Esophagus squamous epithelium (tissue), 5 donors: ENCODE measurements around the gene SPOCK1. TPM values are rescaled to one million over a fixed set of nuclear protein-coding genes. Genes with fewer than 3 reads are reported as not detected.

Experiments
- DNase-seq: peaks from one replicate; lab custom pipeline; 2025; lab: John Stamatoyannopoulos, UW
- H3K27ac ChIP-seq, 4 donors: fragments of 200-600 bp; sonication (generic); one replicate each; pipeline ENCODE4 v1.5.1; 2016 to 2019; ENCODE audit warnings: mild to moderate bottlenecking in 1 of 4
- H3K27me3 ChIP-seq, 4 donors: fragments of 200-600 bp; sonication (generic); 1 replicate in 3 of 4; 2 replicates in 1 of 4; pipeline versions ENCODE4 v1.5.1 to v1.6.0; 2017 to 2021; ENCODE audit warnings: antibody characterized with exemption in 1 of 4
- H3K36me3 ChIP-seq, 3 donors: fragments of 200-600 bp; sonication (generic); one replicate each; pipeline ENCODE4 v1.5.1; 2016 to 2019
- H3K4me1 ChIP-seq, 3 donors: fragments of 200-600 bp; sonication (generic); one replicate each; pipeline ENCODE4 v1.5.1; 2017 to 2019
- H3K4me3 ChIP-seq, 4 donors: fragments of 200-600 bp; sonication (generic); 1 replicate in 3 of 4; 2 replicates in 1 of 4; pipeline ENCODE4 v1.5.1; 2016 to 2019; ENCODE audit warnings: mild to moderate bottlenecking in 2 of 4, moderate library complexity in 1 of 4
- H3K9me3 ChIP-seq, 3 donors: fragments of 200-600 bp; sonication (generic); one replicate each; pipeline ENCODE4 v1.5.1; 2016 to 2019
- POLR2A ChIP-seq, 4 donors: fragments of 450-650 bp; IDR thresholded peaks; one replicate each; pipeline ENCODE4 v1.6.1; 2017; ENCODE audit warnings: antibody characterized with exemption in 4 of 4, mild to moderate bottlenecking in 4 of 4, moderate library complexity in 3 of 4
- WGBS, 2 donors: methylation state at CpG; one replicate each; pipeline ENCODE4 v1.1.5; 2018; 5-methylcytosine and 5-hydroxymethylcytosine counted together
- intact Hi-C: fragments of 100-400 bp; cut with DNase I; formaldehyde crosslinking; loops from one replicate; pipeline ENCODE4 v1.15.0; 2022
- total RNA-seq, 4 donors: library from RNA; depleted of rRNA; stranded (reverse); fragments of >200 nt; gene quantifications; one replicate each; pipeline ENCODE4 v1.1.0, GENCODE V29; 2016
- TF ChIP-seq, protein P1 (sequence below), 6 experiments: fragments of 450-650 bp in 4 of 6; fragments of 200-600 bp in 2 of 6; sonication (generic) in 2 of 6; IDR thresholded peaks; one replicate each; pipeline ENCODE4 v1.5.1; 2016 to 2019; ENCODE audit warnings: antibody characterized with exemption in 6 of 6, mild to moderate bottlenecking in 4 of 6, moderate library complexity in 4 of 6
- donor health status: DM: yes; HTN: yes; CAD: no.

Gene SPOCK1
- total RNA-seq, 4 donors from 2014 or later, result 0.99 to 21.9 (median 8.1) TPM

DNA sequence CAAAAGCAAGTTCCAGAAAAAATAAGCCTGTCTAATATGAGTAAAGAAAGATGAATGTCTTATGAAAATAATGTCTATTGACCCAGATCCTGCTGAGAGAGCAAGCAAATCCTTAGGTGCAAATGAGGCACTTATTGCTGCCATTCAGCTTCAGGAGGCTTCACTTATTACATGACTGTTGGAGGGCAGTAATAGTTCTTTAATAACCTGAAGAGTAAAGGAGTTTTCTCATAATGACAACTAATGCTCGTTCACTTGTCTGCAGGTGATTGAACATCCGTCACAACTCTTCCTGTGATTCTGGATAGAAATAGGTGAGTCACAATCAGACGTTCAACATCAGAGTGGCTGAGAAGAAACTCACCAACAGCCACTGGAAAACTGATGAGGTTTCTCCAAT, 58.3 kb downstream of the SPOCK1 start:
- DNase-seq, result no peak
- H3K27ac ChIP-seq, result no peak overlapping the region
- H3K36me3 ChIP-seq, result no peaks in the 10 kb centered on the region
- intact Hi-C loops, result no loop called here
- no peaks in the 10 kb centered on the region for H3K4me1 ChIP-seq
- TF ChIP-seq, protein P1, sequence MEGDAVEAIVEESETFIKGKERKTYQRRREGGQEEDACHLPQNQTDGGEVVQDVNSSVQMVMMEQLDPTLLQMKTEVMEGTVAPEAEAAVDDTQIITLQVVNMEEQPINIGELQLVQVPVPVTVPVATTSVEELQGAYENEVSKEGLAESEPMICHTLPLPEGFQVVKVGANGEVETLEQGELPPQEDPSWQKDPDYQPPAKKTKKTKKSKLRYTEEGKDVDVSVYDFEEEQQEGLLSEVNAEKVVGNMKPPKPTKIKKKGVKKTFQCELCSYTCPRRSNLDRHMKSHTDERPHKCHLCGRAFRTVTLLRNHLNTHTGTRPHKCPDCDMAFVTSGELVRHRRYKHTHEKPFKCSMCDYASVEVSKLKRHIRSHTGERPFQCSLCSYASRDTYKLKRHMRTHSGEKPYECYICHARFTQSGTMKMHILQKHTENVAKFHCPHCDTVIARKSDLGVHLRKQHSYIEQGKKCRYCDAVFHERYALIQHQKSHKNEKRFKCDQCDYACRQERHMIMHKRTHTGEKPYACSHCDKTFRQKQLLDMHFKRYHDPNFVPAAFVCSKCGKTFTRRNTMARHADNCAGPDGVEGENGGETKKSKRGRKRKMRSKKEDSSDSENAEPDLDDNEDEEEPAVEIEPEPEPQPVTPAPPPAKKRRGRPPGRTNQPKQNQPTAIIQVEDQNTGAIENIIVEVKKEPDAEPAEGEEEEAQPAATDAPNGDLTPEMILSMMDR (IDR thresholded peaks at IDR 0.05), result no peak
- no peak for TF ChIP-seq POLR2A (IDR thresholded peaks at IDR 0.05)
- no peaks in the 10 kb centered on the region for H3K27me3 ChIP-seq
- no peaks in the 10 kb centered on the region for H3K9me3 ChIP-seq
- 55 to 68% methylated on average over 3 of the region's 3 CpGs for WGBS, 2 donors
- no peak overlapping the region for H3K4me3 ChIP-seq

DNA sequence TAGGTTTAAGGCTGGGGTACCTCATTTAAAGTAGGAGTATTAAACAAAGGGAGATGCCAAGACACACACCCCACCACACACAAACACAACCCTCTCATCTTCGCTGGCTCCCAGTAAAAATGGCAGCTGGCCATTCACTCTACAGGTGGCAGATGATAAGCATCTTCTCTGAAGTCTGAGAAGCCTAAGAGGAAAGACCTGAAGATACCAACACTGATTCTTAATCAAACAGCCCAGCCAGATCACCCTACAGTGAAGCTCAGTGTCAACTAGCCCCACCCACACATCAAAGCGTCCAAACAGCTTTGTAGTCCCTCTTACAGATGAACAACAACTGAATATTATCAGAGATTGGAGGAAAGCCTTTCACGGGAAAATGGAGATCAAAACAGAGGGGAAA, 59.5 kb downstream of the SPOCK1 start:
- intact Hi-C loops, result no loop called here
- no peaks in the 10 kb centered on the region for H3K36me3 ChIP-seq
- no peak for TF ChIP-seq POLR2A (IDR thresholded peaks at IDR 0.05)
- TF ChIP-seq, protein P1 (IDR thresholded peaks at IDR 0.05), result no peak
- H3K27me3 ChIP-seq, result no peaks in the 10 kb centered on the region
- H3K27ac ChIP-seq, result no peak overlapping the region
- no peak overlapping the region for H3K4me3 ChIP-seq
- no peaks in the 10 kb centered on the region for H3K4me1 ChIP-seq
- no peak for DNase-seq
- H3K9me3 ChIP-seq, result no peaks in the 10 kb centered on the region
- 36 to 37% methylated on average over 3 of the region's 3 CpGs for WGBS, 2 donors

DNA sequence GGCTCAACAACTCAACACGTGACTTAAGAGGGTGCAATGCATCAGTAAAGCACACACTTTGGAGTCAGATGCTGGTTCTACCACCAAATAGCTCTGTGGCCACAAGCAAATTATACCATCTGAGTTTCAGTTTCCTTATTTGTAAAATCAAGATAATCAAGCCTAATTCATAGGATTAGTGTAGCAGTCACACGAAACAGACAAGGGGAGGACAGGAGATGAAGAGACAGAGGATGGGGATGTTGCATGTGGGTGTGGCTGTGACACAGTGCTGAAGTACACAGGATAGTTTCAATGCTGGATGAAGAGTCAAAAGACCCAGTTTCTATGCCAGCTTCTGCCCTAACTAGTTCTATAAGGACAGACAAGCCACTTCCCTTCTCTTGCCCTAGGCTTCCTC, 60.2 kb downstream of the SPOCK1 start:
- no peaks in the 10 kb centered on the region for H3K36me3 ChIP-seq
- no peak overlapping the region for H3K4me3 ChIP-seq
- no peaks in the 10 kb centered on the region for H3K27me3 ChIP-seq
- intact Hi-C loops, result no loop called here
- no peaks in the 10 kb centered on the region for H3K9me3 ChIP-seq
- H3K27ac ChIP-seq, result no peak overlapping the region
- DNase-seq, result no peak
- no peaks in the 10 kb centered on the region for H3K4me1 ChIP-seq
- WGBS, 2 donors, result 56 to 60% methylated on average over 2 of the region's 2 CpGs
- TF ChIP-seq POLR2A (IDR thresholded peaks at IDR 0.05), result no peak

DNA sequence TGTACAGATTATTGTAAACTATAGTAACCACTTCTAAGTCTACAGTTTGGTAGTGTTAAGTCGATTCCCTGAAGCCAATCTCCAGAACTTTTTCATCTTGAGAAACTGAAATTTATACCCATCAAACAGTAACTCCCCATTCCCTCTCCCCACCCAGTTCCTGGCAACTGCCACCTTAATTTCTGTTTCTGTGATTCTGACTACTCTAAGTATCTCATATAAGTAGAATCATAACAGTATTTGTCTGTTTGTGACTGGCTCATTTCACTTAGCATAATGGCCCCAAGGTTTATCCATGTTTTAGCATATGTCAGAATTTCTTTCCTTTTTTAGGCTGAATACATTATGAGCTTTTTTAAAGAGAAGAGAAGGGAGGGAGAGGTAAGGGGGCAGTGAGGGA, 61.4 kb downstream of the SPOCK1 start:
- WGBS, 2 donors, result 38 to 42% methylated on average over 1 of the region's 1 CpG
- DNase-seq, result no peak
- no peak overlapping the region for H3K4me3 ChIP-seq
- H3K9me3 ChIP-seq, result no peaks in the 10 kb centered on the region
- H3K36me3 ChIP-seq, result no peaks in the 10 kb centered on the region
- TF ChIP-seq, protein P1 (IDR thresholded peaks at IDR 0.05), result no peak
- TF ChIP-seq POLR2A (IDR thresholded peaks at IDR 0.05), result no peak
- intact Hi-C loops, result no loop called here
- H3K27ac ChIP-seq, result no peak overlapping the region
- H3K4me1 ChIP-seq, result no peaks in the 10 kb centered on the region
- H3K27me3 ChIP-seq, result no peaks in the 10 kb centered on the region

DNA sequence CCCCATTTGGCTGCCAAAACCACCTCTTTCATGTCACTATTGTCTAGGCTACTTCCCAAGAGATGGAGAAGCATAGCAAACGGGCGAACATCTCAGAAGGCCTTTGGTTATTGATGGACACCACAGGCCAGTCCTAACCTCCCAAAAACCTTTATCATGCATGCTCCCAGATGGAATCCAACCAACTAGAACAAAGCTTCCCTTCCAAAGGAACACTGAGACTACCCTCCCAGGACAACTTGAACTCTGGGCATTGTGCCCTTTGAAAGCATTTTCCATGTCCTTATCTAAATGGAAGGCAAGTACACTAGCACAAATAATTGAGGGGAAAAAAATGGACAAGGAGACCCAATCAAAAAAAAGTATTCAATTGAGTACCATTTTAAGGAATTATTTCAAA, 65.6 kb downstream of the SPOCK1 start:
- no peak for DNase-seq
- H3K27me3 ChIP-seq, result no peaks in the 10 kb centered on the region
- no peak overlapping the region for H3K27ac ChIP-seq
- no peak overlapping the region for H3K4me3 ChIP-seq
- H3K36me3 ChIP-seq, result no peaks in the 10 kb centered on the region
- no peaks in the 10 kb centered on the region for H3K4me1 ChIP-seq
- 71 to 74% methylated on average over 2 of the region's 2 CpGs for WGBS, 2 donors
- no peak for TF ChIP-seq POLR2A (IDR thresholded peaks at IDR 0.05)
- TF ChIP-seq, protein P1 (IDR thresholded peaks at IDR 0.05), result no peak
- intact Hi-C loops, result no loop called here
- no peaks in the 10 kb centered on the region for H3K9me3 ChIP-seq

DNA sequence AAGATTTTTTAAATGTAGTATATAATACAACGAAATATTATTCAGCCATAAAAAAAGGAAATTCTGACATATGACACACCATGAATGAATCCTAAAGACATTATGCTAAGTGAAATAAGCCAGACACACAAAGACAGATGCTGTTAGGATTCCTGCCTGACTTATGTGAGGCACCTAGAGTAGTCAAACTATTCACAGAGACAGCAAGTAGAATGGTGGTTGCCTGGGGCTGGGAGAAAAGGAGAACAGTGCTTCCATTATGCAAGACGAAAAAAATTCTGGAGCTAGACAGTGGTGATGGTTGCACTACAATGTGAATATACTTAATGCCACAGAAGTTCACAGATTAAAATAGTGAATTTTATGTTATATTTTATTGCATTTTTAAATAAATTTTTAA, 66.8 kb downstream of the SPOCK1 start:
- TF ChIP-seq, protein P1 (IDR thresholded peaks at IDR 0.05), result no peak
- no peak for TF ChIP-seq POLR2A (IDR thresholded peaks at IDR 0.05)
- H3K4me3 ChIP-seq, result no peak overlapping the region
- no peak for DNase-seq
- WGBS, 2 donors, result 38 to 44% methylated on average over 2 of the region's 2 CpGs
- no peaks in the 10 kb centered on the region for H3K36me3 ChIP-seq
- H3K27me3 ChIP-seq, result no peaks in the 10 kb centered on the region
- H3K9me3 ChIP-seq, result no peaks in the 10 kb centered on the region
- intact Hi-C loops, result no loop called here
- H3K4me1 ChIP-seq, result no peaks in the 10 kb centered on the region
- no peak overlapping the region for H3K27ac ChIP-seq
